ENCODE data around the gene EVC.
"Not testable (repeated sequence)": the region's sequence is repeated elsewhere in the genome, so short reads cannot be mapped to it uniquely, and the experiment has no call there.

EVC gene

DNA sequence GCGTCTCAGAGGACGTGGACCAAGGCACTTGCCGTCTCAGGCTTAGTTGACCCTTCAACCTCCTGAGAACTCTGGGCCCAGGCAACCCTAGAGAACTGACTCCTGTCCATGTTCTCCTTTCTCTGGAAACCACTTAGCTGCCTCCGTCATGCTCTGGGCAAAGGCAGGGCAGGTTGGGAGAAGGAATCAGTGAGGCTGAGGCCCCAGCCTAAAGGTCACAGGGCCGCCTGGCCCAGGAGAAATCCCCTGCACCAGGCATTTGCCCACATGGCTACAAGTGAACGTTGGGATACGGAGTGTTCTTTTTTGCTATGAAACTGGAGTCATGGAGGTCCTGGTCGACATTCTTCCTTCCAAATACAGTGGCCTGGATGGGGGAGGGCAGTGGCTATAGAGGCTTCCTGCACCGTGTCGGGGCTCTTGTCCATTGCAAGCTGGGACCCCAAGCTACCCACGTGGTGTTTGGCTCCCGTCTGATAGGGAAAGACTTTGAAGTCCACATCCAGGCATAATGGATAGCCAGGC is 105.9 kb downstream of the EVC start:
- no peaks in the 10 kb centered on the region for H3K9me3 ChIP-seq (ENCODE audit: control insufficient read depth, insufficient read depth, low read length)
- H3K9ac ChIP-seq (ENCODE audit: low read depth, low read length): no peak overlapping the region
- H3K36me3 ChIP-seq (ENCODE audit: insufficient read depth, low read length): peaks cover 14% of the 10 kb centered on the region
- H3K4me1 ChIP-seq (ENCODE audit: insufficient read depth, low read length): no peaks in the 10 kb centered on the region

DNA sequence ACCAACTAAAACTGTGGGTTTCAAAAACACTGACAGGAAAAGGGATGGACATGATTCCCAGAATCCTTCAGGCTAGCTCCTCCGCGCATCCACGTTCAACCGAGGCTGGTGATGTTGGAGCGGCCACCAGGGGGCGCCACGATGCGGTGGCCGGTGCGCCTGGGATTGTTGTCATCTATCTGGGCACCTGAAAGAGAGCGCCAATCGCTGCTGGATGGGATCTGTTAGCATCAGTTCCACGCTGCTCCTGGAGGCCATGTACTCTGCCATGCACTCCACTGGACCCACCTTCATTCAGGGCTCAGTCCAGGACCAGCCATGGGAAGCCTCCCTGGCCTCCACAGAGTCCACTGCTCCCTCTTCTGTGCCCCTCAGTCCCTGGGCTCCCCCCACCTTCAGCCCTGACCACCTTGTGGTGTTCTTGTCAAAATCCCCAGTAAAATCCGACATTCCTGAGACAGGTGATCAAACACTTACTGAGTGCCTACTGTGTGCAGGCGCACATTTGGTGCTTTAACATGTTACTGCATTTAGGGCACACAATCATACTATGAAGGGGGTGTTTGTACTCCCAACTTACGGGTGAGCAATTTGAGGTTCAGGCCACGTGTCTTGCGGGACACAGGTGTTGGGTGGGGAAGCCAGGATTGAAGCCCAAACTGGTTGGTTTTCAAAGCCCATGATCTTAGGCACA is 110.8 kb downstream of the EVC start:
- peaks cover 29% of the 10 kb centered on the region for H3K36me3 ChIP-seq (ENCODE audit: insufficient read depth, low read length)
- no peak overlapping the region for H3K9ac ChIP-seq (ENCODE audit: low read depth, low read length)
- no peaks in the 10 kb centered on the region for H3K4me1 ChIP-seq (ENCODE audit: insufficient read depth, low read length)
- H3K9me3 ChIP-seq (ENCODE audit: control insufficient read depth, insufficient read depth, low read length): no peaks in the 10 kb centered on the region

DNA sequence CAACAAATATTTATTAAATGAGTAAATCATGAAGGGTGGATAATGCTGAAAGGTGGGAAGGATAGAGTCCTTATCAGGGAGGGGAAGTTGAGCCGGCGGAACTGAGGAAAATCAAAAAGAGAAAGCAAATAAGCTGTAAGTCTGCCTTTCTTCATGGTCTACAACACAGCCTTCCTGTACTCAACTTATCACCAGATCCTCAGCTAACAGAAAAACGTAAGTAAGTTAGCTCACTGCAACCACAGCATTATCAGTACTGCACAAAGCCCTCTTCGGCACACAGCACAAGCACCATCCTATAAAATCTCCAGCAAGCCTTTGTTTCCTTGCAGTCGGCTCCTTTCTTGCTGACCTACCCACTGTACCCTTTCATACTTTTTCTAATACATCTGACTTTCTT is 111.6 kb downstream of the EVC start:
- Histone ChIP-seq H3K36me3 (ENCODE audit: insufficient read depth, low read length) (peaks cover 27% of the 10 kb centered on the region), H3K9me3 (ENCODE audit: control insufficient read depth, insufficient read depth, low read length) (no peaks in the 10 kb centered on the region), H3K4me1 (ENCODE audit: insufficient read depth, low read length) (no peaks in the 10 kb centered on the region), H3K9ac (ENCODE audit: low read depth, low read length) (no peak overlapping the region)

DNA sequence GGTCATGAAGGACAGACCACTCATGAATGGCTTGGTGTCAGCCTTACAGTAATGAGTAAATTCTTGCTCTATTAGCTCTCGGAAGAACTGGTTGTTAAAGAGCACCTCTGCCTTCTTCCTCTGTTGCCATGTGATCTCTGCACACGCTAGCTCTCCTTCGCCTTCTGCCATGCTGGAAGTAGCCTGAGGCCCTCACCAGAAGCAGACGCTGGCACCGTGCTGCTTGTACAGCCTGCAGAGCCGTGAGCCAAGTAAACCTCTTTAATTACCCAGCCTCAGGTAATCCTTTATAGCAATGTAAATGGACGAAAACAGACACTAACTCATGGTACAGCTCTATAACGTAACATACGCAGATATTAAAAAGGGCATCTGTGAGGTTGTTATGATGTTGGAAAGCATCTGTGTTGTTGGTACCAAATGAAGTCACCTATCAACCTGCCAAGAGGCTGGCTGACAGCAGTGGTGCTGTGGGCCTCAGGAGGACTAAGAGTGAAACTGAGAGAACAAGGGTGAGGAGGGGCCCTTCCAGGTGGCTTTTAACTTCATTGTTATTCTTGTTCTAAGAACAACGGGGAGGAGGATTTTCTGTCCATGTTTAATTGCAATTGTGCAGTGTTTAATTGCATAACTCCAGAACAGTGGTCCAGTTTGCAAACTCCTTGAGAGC is 112.7 kb downstream of the EVC start:
- Histone ChIP-seq H3K9ac (ENCODE audit: low read depth, low read length) (no peak overlapping the region), H3K9me3 (ENCODE audit: control insufficient read depth, insufficient read depth, low read length) (no peaks in the 10 kb centered on the region), H3K4me1 (ENCODE audit: insufficient read depth, low read length) (no peaks in the 10 kb centered on the region), H3K36me3 (ENCODE audit: insufficient read depth, low read length) (peaks cover 29% of the 10 kb centered on the region)

DNA sequence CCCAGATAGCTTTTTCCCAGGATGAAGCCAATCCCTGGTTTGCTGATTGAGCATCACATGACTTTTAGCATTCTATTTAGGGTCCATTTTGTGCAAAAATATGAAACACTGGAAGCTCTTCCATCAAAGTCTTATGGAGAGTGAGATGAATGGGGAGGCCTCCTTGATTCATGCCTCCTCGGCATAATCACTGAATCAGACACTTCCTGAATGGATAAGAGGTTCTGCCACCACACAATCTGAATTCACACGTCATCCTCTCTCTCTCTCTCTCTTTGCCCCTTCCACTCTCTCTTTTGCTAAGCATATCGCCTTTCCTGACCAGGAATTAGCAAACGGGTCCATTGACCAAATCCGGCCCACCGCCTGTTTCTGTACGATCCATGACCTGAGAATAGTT is 113.2 kb downstream of the EVC start:
- Histone ChIP-seq H3K9ac (ENCODE audit: low read depth, low read length) (no peak overlapping the region), H3K36me3 (ENCODE audit: insufficient read depth, low read length) (peaks cover 30% of the 10 kb centered on the region), H3K9me3 (ENCODE audit: control insufficient read depth, insufficient read depth, low read length) (no peaks in the 10 kb centered on the region), H3K4me1 (ENCODE audit: insufficient read depth, low read length) (no peaks in the 10 kb centered on the region)

DNA sequence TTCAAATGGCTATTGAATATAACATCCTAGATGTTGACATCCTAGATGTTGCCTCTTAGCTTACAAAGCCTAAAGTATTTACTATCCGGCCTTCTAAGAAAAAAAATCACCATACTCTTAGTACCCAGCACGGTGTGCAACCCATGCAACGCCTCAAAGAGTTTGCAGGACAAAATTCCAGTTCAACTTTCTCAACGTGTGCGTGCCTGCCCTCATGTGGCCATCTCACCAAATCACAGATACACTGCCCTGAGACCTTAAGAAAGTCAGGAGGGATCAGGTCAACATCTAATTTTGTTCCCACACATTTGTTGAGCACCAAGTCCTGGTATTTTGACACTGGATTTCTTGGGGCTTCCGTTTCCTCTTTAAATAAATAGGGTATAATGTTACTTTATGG is 113.6 kb downstream of the EVC start:
- Histone ChIP-seq H3K9me3 (ENCODE audit: control insufficient read depth, insufficient read depth, low read length) (no peaks in the 10 kb centered on the region), H3K9ac (ENCODE audit: low read depth, low read length) (no peak overlapping the region), H3K36me3 (ENCODE audit: insufficient read depth, low read length) (peaks cover 28% of the 10 kb centered on the region), H3K4me1 (ENCODE audit: insufficient read depth, low read length) (no peaks in the 10 kb centered on the region)

DNA sequence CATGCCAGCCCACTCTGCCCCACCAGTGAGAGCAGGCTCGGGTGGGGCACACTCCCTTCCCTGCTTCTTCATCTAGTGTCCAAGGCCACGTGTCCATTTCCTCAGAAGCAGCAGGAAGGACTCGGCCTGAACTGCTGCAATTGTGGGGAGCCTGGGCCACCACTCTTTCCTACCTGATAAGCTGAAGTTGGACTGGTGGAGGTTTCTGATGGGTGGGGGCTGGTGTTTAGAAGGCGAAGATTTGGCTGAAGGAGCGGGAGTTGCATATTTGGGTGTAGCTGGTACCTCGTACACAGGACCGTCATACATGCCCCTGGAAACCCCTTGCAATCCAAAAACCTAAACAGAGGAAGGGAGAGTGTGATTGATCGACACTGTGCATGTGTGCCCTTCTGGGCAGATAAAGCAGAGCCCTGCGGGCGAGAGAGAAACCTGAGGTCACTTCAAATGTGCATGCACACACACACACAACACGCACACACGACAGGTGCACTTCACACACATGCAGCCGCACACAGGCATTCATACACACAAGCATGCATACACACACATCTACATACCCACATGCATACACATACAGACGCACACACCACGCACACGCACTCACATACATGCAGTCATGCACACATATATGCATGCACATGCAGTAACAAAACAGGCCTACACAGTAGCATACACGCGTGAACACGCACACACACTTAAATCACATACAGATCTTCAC is 114.5 kb downstream of the EVC start:
- no peaks in the 10 kb centered on the region for H3K4me1 ChIP-seq (ENCODE audit: insufficient read depth, low read length)
- no peak overlapping the region for H3K9ac ChIP-seq (ENCODE audit: low read depth, low read length)
- H3K36me3 ChIP-seq (ENCODE audit: insufficient read depth, low read length): peaks cover 21% of the 10 kb centered on the region
- no peaks in the 10 kb centered on the region for H3K9me3 ChIP-seq (ENCODE audit: control insufficient read depth, insufficient read depth, low read length)

DNA sequence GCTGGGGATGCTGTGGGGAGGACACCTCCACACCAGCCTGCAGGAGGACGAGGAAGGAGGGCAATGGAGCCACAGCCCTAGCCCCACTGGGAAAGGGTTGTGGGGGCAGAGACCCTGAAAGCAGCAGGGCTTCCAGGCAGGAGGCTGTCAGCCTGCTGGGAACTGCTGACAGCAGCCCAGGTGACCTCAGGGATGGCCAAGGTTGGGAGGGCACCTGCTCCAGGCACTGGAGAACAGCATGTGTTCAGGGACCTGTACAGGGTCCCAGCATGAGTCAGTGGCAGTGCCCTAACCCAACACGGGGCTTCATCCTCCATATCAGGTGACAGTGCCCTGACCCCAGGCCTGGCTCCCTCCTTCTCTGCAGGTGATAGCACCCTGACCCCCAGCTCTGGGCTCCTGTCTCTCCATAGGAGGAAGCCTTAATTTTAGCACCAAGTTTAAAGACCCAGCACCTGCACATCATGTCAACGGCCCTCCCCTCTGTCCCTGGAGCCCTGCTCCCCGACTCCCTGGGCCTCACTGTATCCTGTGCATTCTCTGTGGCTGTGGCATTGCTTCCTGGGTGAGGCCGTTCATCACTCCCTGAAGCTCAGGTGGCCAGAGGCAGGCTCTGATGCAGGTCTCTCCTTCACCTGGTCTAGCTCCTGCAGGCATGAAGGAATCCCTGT is 115.6 kb downstream of the EVC start:
- Histone ChIP-seq H3K4me1 (ENCODE audit: insufficient read depth, low read length) (no peaks in the 10 kb centered on the region), H3K36me3 (ENCODE audit: insufficient read depth, low read length) (peaks cover 23% of the 10 kb centered on the region), H3K9ac (ENCODE audit: low read depth, low read length) (no peak overlapping the region), H3K9me3 (ENCODE audit: control insufficient read depth, insufficient read depth, low read length) (no peaks in the 10 kb centered on the region)

DNA sequence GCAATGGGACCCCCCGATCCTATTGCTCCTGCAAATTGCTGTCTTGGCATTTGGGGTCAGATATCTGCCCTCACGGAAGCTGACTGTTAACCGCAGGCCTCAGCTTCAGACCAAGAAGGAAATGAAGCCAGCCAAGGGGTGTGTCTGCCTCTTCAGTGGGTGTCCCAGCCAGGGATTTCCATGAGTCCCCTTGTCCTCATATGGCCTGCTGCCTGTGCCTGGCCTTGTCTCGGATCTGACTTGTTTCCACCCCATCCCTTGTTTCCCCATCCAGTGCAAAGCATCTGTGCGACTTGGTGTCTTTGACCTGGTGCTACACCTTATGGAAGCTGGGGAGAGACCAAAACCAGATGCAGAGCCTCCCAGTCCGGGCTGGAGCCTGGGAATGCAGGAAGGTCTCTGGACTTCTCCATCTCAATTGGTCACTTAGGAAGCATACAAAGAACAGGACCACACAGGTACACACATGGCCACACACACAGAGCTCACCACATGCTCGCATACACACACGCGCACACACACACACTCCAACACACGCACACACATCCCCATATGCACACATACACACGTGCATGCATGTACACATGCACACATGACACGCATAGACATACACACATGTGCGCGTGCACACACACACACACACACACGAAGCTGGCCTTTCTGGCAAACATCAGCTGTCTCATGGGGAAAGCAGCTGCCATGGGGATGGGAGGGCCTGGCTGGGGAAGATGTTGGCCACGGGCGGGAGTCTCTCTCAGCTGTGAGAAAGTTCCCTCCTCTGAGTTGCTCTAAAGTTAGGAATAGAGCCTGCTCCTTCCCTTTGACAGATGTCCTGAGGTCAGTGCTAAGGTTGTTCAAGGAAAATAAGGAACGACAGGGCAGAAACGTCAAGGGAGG is 116.4 kb downstream of the EVC start:
- Histone ChIP-seq H3K36me3 (ENCODE audit: insufficient read depth, low read length) (peaks cover 25% of the 10 kb centered on the region), H3K9ac (ENCODE audit: low read depth, low read length) (no peak overlapping the region), H3K9me3 (ENCODE audit: control insufficient read depth, insufficient read depth, low read length) (no peaks in the 10 kb centered on the region), H3K4me1 (ENCODE audit: insufficient read depth, low read length) (no peaks in the 10 kb centered on the region)

DNA sequence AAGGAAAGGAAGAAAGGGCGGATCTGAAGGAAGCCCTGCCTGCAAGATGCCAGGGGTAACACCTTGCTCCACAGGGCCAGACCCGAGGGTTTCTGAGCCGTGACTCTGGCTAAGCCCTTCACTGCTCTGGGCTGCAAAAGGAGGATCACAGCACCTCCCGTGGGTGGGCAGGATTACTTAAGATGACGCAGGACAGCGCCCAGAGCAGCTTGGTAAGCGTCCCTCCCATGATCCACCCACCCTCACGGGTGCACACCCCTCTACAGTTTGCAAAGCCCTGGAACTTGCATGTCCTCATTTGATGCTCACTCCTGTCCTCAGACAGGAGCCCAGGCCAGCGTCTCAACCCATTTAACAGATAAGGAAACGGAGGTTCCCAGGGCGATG is 117.0 kb downstream of the EVC start:
- peaks cover 23% of the 10 kb centered on the region for H3K36me3 ChIP-seq (ENCODE audit: insufficient read depth, low read length)

DNA sequence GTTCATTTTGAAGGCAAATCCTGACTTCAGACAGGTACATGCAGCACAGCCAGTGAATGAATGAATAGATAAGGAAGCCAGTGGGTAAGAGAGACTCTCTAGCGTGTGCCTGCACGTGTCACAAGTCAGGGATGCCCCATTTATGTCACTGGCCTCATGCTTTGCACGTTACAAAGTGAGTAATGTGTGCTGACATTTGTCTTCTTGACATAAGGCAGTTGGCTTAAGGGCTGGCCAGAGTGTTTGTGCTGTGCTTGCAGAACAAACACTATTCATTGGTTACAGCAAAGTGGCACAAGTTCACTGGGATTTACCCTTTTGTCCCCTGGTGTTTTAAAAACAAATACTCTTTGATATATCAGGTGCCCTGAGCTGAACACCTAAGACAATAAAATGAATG is 125.9 kb downstream of the EVC start:
- no peaks in the 10 kb centered on the region for H3K9me3 ChIP-seq (ENCODE audit: control insufficient read depth, insufficient read depth, low read length)
- H3K36me3 ChIP-seq (ENCODE audit: insufficient read depth, low read length): peaks cover 22% of the 10 kb centered on the region
- H3K4me1 ChIP-seq (ENCODE audit: insufficient read depth, low read length): no peaks in the 10 kb centered on the region
- no peak overlapping the region for H3K9ac ChIP-seq (ENCODE audit: low read depth, low read length)

More for the DNA sequence above, 117.0 kb downstream of the EVC start:
- Histone ChIP-seq H3K9me3 (ENCODE audit: control insufficient read depth, insufficient read depth, low read length) (no peaks in the 10 kb centered on the region), H3K4me1 (ENCODE audit: insufficient read depth, low read length) (no peaks in the 10 kb centered on the region), H3K9ac (ENCODE audit: low read depth, low read length) (no peak overlapping the region)

DNA sequence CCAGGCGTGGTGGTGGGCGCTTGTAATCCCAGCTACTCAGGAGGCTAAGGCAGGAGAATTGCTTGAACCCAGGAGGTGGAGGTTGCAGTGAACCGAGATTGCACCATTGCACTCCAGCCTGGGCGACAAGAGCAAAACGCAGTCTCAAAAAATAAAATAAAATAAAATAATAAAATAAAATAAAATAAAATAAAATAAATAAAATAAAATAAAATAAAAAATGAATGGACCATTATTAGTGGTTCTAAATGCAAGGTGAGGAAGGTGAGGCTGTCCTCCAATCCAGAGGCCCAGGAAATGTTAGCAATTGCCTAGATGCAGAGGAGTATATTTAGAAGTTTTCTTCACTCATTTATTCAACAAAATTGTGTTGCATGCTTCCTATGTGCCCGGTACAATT is 126.5 kb downstream of the EVC start:
- not testable (repeated sequence) for H3K9me3 ChIP-seq (ENCODE audit: control insufficient read depth, insufficient read depth, low read length); H3K4me1 ChIP-seq (ENCODE audit: insufficient read depth, low read length); H3K9ac ChIP-seq (ENCODE audit: low read depth, low read length)
- H3K36me3 ChIP-seq (ENCODE audit: insufficient read depth, low read length): peaks cover 22% of the 10 kb centered on the region

DNA sequence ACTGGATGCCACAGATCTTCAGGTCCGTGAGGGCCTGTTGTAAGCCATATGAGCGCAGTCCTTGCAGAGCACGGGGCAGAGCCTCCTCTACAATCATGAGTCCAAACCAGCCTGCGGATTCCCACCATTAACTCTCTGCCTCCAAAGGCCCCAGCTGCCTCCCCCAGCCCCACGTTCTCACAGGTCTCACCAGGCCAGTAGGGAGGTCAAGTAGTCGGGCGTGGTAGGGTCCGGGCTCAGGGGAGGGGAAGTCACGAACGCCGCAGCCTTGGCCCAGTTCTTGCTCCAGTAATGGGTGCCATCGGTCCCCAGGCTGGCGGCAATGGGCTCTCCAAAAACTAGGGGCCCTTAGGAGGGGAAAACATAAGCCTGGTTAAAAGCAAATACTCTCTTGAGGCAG is 128.3 kb downstream of the EVC start:
- Histone ChIP-seq H3K36me3 (ENCODE audit: insufficient read depth, low read length) (peaks cover 18% of the 10 kb centered on the region), H3K4me1 (ENCODE audit: insufficient read depth, low read length) (no peaks in the 10 kb centered on the region; the same call in 1 of the 2 replicates), H3K9me3 (ENCODE audit: control insufficient read depth, insufficient read depth, low read length) (no peaks in the 10 kb centered on the region), H3K9ac (ENCODE audit: low read depth, low read length) (no peak overlapping the region)
